ENCODE measurements around the gene CADM2.

Gene CADM2

DNA sequence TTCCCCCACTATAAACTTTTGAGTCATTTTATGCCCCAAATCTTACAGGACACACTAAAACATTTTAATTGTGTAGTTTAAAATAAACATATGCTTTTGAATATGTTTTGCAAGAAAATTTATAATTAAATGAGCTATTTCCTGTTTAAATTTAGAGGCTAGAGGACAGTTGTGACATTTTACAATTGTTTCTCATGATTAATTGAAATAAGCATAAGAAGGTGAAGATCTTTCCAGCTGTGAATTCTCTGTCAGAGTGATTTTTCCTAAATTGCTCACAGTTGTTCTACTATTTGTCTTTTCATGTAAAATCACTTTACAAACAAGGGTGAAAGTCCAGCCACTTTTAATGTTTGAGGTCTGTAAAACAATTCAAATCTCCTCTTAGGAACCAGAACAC lies 892.3 kb downstream of the CADM2 start:
- no peak for DNase-seq (ENCODE audit: low read depth)
- TF ChIP-seq, protein P1, sequence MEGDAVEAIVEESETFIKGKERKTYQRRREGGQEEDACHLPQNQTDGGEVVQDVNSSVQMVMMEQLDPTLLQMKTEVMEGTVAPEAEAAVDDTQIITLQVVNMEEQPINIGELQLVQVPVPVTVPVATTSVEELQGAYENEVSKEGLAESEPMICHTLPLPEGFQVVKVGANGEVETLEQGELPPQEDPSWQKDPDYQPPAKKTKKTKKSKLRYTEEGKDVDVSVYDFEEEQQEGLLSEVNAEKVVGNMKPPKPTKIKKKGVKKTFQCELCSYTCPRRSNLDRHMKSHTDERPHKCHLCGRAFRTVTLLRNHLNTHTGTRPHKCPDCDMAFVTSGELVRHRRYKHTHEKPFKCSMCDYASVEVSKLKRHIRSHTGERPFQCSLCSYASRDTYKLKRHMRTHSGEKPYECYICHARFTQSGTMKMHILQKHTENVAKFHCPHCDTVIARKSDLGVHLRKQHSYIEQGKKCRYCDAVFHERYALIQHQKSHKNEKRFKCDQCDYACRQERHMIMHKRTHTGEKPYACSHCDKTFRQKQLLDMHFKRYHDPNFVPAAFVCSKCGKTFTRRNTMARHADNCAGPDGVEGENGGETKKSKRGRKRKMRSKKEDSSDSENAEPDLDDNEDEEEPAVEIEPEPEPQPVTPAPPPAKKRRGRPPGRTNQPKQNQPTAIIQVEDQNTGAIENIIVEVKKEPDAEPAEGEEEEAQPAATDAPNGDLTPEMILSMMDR (IDR thresholded peaks at IDR 0.05; ENCODE audit: low read length, missing control alignments), result no peak
- H3K4me3 ChIP-seq (replicated peaks; ENCODE audit: low read depth, low read length), result no peak overlapping the region

GRCh38 chr3:85853805-85854204 lies 895.0 kb downstream of the CADM2 start:
- TF ChIP-seq, protein P1 (IDR thresholded peaks at IDR 0.05; ENCODE audit: low read length, missing control alignments), result no peak
- no peak for DNase-seq (ENCODE audit: low read depth)
- H3K4me3 ChIP-seq (replicated peaks; ENCODE audit: low read depth, low read length), result no peak overlapping the region

GRCh38 chr3:85862893-85863455 lies 904.2 kb downstream of the CADM2 start:
- no peak overlapping the region for H3K4me3 ChIP-seq (replicated peaks; ENCODE audit: low read depth, low read length)
- TF ChIP-seq, protein P1 (IDR thresholded peaks at IDR 0.05; ENCODE audit: low read length, missing control alignments), result no peak
- no peak for DNase-seq (ENCODE audit: low read depth)

DNA sequence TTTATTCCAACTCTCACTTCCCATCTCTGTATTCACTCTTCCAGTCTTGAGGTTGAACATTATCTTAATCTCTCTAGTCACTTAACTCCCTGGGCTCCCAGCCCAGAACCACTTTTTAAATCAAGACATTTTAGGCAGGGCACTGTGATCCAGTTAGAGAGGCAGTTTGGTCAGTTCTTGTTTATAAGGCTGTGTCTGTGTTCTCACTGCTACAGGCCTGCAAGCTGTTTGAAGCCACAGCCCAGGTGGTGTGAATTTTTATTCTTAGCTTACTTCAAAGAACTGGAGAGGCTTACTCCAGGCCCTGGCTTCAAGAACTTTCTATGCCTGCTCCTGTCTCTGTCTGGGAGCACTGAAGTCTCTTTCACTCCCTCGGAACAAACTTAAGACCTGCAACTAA lies 906.1 kb downstream of the CADM2 start:
- no peak overlapping the region for H3K4me3 ChIP-seq (replicated peaks; ENCODE audit: low read depth, low read length)
- TF ChIP-seq, protein P1 (IDR thresholded peaks at IDR 0.05; ENCODE audit: low read length, missing control alignments), result no peak
- no peak for DNase-seq (ENCODE audit: low read depth)

- TF ChIP-seq, protein P1 (IDR thresholded peaks at IDR 0.05; ENCODE audit: low read length, missing control alignments), result no peak
- no peak overlapping the region for H3K4me3 ChIP-seq (replicated peaks; ENCODE audit: low read depth, low read length)
- no peak for DNase-seq (ENCODE audit: low read depth)
These were observed 908.3 kb downstream of the CADM2 start for GRCh38 chr3:85867072-85867471.

GRCh38 chr3:85875589-85875988 lies 916.8 kb downstream of the CADM2 start:
- no peak overlapping the region for H3K4me3 ChIP-seq (replicated peaks; ENCODE audit: low read depth, low read length)
- TF ChIP-seq, protein P1 (IDR thresholded peaks at IDR 0.05; ENCODE audit: low read length, missing control alignments), result no peak

DNA sequence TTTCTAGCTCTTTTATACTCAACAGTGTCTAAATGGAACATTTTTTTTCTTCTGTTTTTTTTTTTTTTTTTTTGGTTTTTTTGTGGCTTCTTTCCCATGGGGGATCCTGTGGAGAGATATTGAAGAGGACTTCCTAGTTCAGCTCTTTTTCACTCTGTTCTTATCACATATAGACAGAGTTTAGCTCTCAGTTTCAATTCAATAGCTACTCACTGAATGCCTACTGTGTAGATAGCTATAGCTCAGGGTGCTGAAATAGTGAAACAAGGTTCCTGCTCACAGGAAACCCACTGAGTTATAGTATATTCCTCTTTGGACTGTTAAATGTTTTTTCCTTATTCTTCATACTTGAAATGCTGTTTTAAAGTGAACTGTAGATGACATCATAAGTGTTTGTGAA lies 918.8 kb downstream of the CADM2 start:
- TF ChIP-seq, protein P1 (IDR thresholded peaks at IDR 0.05; ENCODE audit: low read length, missing control alignments), result no peak
- no peak for DNase-seq (ENCODE audit: low read depth)
- H3K4me3 ChIP-seq (replicated peaks; ENCODE audit: low read depth, low read length), result no peak overlapping the region

More at GRCh38 chr3:85875589-85875988, 916.8 kb downstream of the CADM2 start:
- no peak for DNase-seq (ENCODE audit: low read depth)

Measured in fibroblast of pulmonary artery (primary cell).